A549 treated with GW870086 at 1 μM for 4 hours (cell line): ENCODE data around the gene UHRF2. TPM values are rescaled to one million over a fixed set of nuclear protein-coding genes. Genes with fewer than 3 reads are reported as not detected.

Experiments
- total RNA-seq: library from RNA; stranded (reverse); fragments of 200-300 nt; extraction: Qiagen RNA extraction; gene quantifications from 5 replicates; pipeline ENCODE4 v1.2.3, GENCODE V29; 2022; ENCODE audit warnings: low read depth

Gene UHRF2, protein sequence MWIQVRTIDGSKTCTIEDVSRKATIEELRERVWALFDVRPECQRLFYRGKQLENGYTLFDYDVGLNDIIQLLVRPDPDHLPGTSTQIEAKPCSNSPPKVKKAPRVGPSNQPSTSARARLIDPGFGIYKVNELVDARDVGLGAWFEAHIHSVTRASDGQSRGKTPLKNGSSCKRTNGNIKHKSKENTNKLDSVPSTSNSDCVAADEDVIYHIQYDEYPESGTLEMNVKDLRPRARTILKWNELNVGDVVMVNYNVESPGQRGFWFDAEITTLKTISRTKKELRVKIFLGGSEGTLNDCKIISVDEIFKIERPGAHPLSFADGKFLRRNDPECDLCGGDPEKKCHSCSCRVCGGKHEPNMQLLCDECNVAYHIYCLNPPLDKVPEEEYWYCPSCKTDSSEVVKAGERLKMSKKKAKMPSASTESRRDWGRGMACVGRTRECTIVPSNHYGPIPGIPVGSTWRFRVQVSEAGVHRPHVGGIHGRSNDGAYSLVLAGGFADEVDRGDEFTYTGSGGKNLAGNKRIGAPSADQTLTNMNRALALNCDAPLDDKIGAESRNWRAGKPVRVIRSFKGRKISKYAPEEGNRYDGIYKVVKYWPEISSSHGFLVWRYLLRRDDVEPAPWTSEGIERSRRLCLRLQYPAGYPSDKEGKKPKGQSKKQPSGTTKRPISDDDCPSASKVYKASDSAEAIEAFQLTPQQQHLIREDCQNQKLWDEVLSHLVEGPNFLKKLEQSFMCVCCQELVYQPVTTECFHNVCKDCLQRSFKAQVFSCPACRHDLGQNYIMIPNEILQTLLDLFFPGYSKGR
- total RNA-seq, result 20.0 to 31.7 TPM (median 28.3 TPM) in 5 replicates

DNA sequence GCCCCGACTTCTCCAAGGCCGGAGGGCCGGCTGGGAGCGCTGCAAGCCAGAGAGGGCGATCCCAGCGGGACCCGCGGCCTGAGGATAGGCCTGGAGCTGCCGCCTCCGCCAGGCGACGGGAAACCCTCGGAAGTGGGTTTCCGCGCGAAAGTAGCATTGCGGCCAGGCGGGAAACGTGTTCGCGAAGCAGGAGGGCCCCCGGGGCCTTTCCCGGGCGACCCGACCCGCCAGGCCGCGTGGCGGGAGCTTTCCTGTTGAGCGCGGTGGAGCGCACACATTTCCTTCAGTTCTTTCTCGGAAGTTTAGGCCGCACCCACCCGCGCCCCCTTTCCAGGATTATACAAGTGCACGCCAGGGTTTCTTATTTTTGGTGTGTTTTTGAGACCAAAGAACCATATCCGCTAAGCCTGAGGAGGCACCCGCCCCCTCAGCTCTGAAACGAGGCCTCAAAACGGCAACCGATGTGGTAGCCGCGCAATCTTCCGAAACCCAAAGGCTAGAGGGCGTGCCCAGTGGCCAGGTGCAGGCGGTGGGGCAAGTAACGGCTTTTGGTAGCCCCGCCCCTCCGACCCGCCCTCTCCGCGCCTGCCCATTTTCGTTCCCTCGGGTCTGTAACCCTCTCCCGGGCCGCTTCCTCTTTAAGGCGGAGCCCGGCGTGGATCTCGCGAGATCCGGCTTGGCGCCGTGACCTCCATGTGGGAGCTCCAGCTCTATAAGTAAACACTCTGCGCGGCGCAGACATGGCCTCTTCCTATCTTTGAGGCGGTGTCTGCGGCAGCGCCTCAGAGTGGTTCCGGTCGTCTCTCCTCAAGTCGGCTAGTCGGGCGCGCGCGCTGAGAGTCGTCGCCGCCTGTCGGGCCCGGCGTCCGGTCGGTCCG is at the start of gene UHRF2:
Gene UHRF2 (plus strand): TSS at position 713 of the 878 bp plus-strand sequence. CDS start 292 bp downstream, outside the sequence.

Other genes with a start within 250 kb of the UHRF2 start
- gene IL33, start 197.4 kb upstream of the UHRF2 start, total RNA-seq, result 0.31 to 0.47 TPM (median 0.41 TPM) in 4 of 5 replicates, not detected in the other
- gene TPD52L3, start 84.8 kb upstream of the UHRF2 start, total RNA-seq, result not detected in 5 replicates
- gene GLDC, start 232.5 kb downstream of the UHRF2 start, total RNA-seq, result 14.1 to 16.4 TPM (median 14.6 TPM) in 5 replicates